Activated CD4-positive, alpha-beta memory T cell treated with anti-CD3 and anti-CD28 coated beads for 36 hours (primary cell): Measurements from ENCODE around the gene IL25. TPM values are rescaled to one million over a fixed set of nuclear protein-coding genes. Genes with fewer than 3 reads are reported as not detected.
A peak's percentile ranks its signal among the peaks of the same experiment; 100 is the strongest.

ENCODE experiments used
- CTCF ChIA-PET: fragments of 350-600 bp; sonication (Branson Sonifier 250); formaldehyde crosslinking; loops from one replicate; lab custom pipeline; 2021; ENCODE audit warnings: antibody characterized with exemption, inconsistent platforms; lab: Charles Lee
- POLR2A ChIA-PET: fragments of 350-600 bp; sonication (Branson Sonifier 250); formaldehyde crosslinking; loops from one replicate; lab custom pipeline; 2021; ENCODE audit warnings: antibody characterized with exemption; lab: Charles Lee
- DNase-seq: peaks from one replicate; pipeline ENCODE4 v3.0.0-alpha.2; 2020
- H3K27ac Mint-ChIP-seq: one replicate; pipeline ENCODE4 v1.8.0; 2021; ENCODE audit warnings: mixed read lengths
- H3K27me3 Mint-ChIP-seq: one replicate; pipeline ENCODE4 v1.8.0; 2021; ENCODE audit warnings: mixed read lengths
- H3K36me3 Mint-ChIP-seq: one replicate; pipeline ENCODE4 v1.8.0; 2021; ENCODE audit warnings: mixed read lengths
- H3K4me1 Mint-ChIP-seq: one replicate; pipeline ENCODE4 v1.8.0; 2021; ENCODE audit warnings: low read depth, mixed read lengths
- H3K4me3 Mint-ChIP-seq: one replicate; pipeline ENCODE4 v1.8.0; 2021; ENCODE audit warnings: mild to moderate bottlenecking, mixed read lengths
- H3K9me3 Mint-ChIP-seq: one replicate; pipeline ENCODE4 v1.8.0; 2021; ENCODE audit warnings: mixed read lengths
- intact Hi-C: fragments of 100-400 bp; cut with micrococcal nuclease; formaldehyde crosslinking; loops from one replicate; pipeline ENCODE4 v1.15.1; 2023
- total RNA-seq, 2 experiments: library from RNA; stranded (reverse); gene quantifications; one replicate each; pipeline ENCODE4 v1.2.3, GENCODE V29; 2021

The IL25 gene
- total RNA-seq, 2 experiments from 2014 or later = not detected

DNA sequence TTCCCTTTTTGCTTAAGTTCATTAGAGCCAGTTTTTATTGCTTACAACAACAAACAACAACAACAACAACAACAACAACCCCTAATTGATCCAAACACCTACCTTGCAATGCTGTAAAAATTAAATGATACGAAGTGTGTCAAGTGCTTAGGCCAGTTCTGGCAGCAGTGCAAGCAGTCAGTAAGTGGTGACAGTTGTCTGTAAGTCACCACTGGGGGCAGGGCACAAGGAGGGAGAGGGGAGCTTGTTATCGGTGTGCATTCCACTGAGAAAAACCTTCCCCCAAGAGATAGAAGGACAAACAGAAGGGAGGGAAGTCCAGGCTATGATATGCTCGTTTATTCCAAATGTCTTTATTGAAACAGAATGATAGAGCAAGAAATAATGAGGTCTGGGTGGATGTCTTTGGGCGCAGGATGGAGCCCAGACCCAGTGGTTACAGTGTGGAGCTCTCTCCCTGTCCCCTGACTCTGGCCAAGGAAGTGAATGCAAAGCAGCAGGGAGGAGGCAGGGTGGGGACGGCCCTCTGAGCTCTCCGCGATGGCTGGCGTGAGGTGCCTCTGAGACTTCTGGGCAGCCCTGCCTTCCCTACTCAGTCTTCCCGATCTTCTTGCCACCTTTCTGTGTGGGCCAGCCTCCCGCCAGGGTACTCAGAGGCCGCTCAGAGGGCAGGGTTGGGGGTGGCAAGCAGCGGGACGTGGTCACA, 26.5 kb upstream of the IL25 start:
- peaks cover under 1% of the 10 kb centered on the region for H3K36me3 Mint-ChIP-seq
- H3K4me1 Mint-ChIP-seq = no peaks in the 10 kb centered on the region
- POLR2A ChIA-PET = interaction anchor here (1.1 kb wide), 1 partner anchor 251 kb away, joined by 3 read pairs; the partner anchor contains the start of genes ACIN1 and C14orf119
- H3K27me3 Mint-ChIP-seq = peaks cover 9% of the 10 kb centered on the region
- H3K4me3 Mint-ChIP-seq = no peak overlapping the region
- CTCF ChIA-PET = interaction anchor here (1.2 to 1.6 kb wide), 2 partner anchors 19 to 226 kb away, joined by 4 to 7 read pairs; no protein-coding TSS in a partner anchor
- intact Hi-C loops = no loop called here
- H3K27ac Mint-ChIP-seq = no peak overlapping the region
- DNase-seq = no peak
- H3K9me3 Mint-ChIP-seq = no peaks in the 10 kb centered on the region

DNA sequence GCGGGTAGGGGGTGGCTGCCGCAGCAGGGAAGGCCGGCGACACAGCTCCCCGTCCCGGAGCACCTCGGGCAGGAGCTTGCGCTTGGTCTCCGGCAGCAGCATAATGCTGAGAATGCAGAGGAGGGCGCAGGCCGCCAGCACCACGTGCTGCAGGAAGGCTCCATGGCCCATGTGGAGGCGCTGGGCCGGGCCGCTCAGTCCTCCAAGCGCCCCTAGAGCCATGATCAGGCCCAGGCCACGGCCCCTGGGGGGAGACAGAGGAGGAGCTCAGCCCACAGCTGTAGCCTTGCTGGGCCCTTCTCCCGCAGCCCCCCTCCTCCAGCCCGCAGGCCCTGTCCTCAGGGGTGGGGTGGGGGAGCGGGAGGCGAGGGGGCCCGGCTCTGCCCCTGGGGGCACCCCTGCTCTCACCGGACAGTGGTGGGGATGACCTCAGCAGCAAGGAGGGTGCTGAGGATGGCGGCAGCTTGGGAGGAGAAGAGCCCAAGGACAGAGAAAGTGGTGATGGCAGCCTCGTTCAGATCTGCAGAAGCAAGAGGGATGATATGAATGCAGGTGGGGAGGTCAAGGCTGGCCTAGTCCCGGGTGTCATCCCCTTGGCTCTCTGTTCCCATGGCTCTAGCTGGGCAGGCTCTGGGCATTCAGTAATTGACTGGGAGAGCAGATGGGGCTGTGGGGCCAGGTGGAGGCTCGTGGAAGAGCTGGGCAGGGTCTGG, 25.8 kb upstream of the IL25 start:
- ChIA-PET POLR2A (interaction anchor here (1.1 kb wide), 1 partner anchor 252 kb away, joined by 3 read pairs; the partner anchor contains the start of genes ACIN1 and C14orf119), CTCF (interaction anchor here (1.2 kb wide), 1 partner anchor 226 kb away, joined by 4 read pairs; no protein-coding TSS in a partner anchor)
- peaks cover 12% of the 10 kb centered on the region for H3K27me3 Mint-ChIP-seq
- no peak overlapping the region for H3K27ac Mint-ChIP-seq
- H3K4me1 Mint-ChIP-seq = peaks cover 2% of the 10 kb centered on the region
- no peaks in the 10 kb centered on the region for H3K9me3 Mint-ChIP-seq
- no peak for DNase-seq
- peaks cover 2% of the 10 kb centered on the region for H3K36me3 Mint-ChIP-seq
- no peak overlapping the region for H3K4me3 Mint-ChIP-seq
- intact Hi-C loops = no loop called here

DNA sequence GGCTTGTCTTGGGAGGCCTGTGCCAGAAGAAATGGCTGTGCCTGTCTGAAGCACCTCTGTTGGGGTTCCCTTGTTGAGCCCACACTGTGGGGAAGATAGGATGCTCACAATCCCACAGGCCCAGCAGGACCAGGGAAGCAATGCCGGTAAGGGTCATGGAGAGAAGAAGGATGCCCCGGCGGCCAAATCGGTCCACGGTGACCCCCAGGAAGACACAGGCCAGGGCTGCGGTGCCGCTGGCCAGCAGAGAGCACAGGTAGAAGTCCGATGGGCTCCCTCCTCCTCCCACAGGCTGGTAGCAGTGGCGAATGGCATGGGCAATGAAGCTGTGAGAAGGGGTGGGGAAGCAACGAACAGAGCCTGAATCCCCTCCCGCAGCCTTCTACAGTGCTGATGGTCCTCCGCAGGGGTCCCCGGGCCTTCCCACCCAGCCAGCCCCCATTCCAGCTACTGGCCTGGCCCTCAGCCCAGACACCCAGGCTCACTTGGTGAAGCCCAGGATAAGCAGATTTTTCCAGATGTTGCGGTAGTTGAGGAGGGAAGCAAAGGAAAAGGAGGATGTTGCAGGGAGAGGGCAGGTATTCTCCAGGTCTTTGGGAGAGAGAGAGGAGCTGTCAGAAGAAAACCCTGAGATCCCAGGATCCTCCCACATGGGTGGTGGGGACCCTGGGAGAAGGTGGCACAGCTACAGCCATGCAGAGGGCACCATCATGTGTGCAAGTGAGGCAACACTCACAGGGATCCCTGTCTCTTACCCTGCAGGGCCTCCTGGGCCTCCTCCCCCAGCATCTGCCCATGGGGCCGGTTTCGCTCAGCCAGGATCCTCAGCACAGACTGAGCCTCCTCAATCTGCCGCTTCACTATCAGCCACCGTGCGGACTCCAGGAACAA, 25.0 kb upstream of the IL25 start:
- no peak overlapping the region for H3K4me3 Mint-ChIP-seq
- ChIA-PET POLR2A (no interaction called here), CTCF (no interaction called here)
- H3K27ac Mint-ChIP-seq = no peak overlapping the region
- H3K27me3 Mint-ChIP-seq = peaks cover 12% of the 10 kb centered on the region
- peaks cover 2% of the 10 kb centered on the region for H3K36me3 Mint-ChIP-seq
- peaks cover 2% of the 10 kb centered on the region for H3K4me1 Mint-ChIP-seq
- no peaks in the 10 kb centered on the region for H3K9me3 Mint-ChIP-seq
- DNase-seq = no peak
- intact Hi-C loops = no loop called here

DNA sequence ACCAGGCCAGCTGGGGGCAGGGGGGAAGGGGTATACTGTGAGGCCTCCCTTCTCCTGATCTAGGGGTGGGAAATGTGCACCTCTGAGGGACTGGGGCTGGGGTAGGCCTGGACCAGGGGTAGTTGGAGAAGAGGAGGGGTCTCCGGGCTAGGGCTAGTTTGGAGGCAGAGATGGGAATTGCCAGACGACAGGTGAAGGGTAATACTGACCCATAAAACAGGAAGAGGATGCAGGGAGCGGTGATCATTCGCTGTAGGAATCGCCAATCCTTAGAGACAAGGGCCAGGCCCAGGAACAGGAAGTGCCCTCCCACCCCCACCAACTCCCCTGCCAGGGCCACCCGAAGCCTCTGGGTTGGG, 24.3 kb upstream of the IL25 start:
- no peak for DNase-seq
- Mint-ChIP-seq H3K36me3 (peaks cover 2% of the 10 kb centered on the region), H3K4me3 (no peak overlapping the region), H3K27me3 (peaks cover 15% of the 10 kb centered on the region), H3K9me3 (no peaks in the 10 kb centered on the region), H3K4me1 (peaks cover 5% of the 10 kb centered on the region), H3K27ac (no peak overlapping the region)
- intact Hi-C loops = no loop called here
- ChIA-PET POLR2A (no interaction called here), CTCF (no interaction called here)

DNA sequence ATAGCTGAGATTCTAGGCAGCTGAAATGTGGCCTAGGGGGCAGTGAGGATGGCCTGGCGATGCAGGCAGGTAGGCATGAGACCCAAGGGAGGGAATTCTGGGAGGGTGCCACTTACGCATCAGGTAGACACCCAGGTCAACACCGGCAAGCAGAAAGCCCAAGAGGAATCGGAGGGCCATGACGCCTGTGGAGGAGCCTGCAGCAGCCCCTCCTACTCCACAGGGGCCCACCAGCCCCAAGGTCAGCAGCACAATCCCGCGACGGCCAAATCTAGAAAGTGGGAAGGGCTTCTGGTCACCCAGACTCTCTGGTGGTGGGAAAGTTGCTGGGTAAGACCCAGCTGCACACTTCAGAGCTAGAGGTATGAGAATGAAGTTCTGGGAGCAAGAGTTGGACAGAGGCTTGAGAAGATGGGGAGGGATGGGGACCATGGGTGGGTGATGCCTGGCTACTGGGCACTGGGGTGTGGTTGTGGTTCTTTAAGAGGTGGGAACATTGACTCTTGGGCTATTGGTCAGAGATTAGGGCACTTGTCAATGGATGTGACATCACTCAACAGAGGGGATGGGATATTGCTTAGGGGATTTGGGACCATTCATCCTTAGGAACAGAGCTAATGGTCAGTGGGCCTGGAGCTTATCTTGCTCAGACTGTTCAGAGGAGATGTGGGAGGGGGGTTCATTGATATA, 23.3 kb upstream of the IL25 start:
- H3K27ac Mint-ChIP-seq = no peak overlapping the region

DNA sequence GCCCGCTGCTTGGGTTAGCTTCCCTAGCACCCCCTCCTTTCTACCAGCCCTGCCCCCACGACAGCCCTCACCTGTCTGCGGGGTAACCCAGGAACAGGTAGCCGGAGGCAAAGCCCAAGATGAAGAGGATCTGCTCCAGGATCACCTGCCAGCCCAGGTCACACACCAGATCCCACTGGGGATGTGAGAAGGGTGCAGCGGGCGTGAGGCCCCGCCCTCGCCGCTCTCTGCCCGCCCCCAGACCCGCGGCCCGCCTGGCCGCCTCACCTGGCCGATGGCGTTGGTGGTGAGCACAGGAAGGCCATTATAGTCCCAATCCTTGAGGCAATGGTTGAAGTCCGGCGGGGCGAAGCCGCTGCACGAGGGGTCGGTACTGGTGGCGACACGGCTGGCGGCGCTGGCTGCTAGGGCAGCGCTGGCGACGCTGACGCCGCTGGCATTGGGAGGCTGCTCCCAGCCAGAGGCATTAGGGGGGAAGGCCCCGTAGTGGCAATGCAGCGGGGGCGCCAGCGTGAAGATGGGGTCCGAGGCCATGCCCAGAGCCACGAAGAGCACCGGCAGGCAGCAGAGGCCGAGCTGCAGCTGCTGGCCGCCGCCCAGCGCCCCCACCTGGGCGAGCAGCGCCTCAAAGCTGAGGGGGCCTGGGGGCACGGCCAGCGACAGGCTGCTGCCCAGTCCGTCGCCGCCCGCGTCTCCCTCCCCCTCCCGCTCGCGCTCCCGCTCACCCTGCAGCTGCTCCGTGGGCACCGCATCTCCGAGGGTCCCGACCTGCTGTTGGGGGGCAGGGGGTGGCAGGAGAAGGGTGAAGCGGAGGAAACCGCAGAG, 20.7 kb upstream of the IL25 start:
- H3K27ac Mint-ChIP-seq = no peak overlapping the region
- no peaks in the 10 kb centered on the region for H3K9me3 Mint-ChIP-seq
- peaks cover 2% of the 10 kb centered on the region for H3K36me3 Mint-ChIP-seq
- intact Hi-C loops = no loop called here
- H3K27me3 Mint-ChIP-seq = peaks cover 30% of the 10 kb centered on the region
- ChIA-PET POLR2A (no interaction called here), CTCF (interaction anchor here (0.6 to 1.1 kb wide), 4 partner anchors 10 to 946 kb away, joined by 3 to 4 read pairs (median 3); no protein-coding TSS in a partner anchor)
- peaks cover 5% of the 10 kb centered on the region for H3K4me1 Mint-ChIP-seq
- no peak for DNase-seq
- H3K4me3 Mint-ChIP-seq = peak overlapping the region; percentile 61

More for the DNA sequence above, 23.3 kb upstream of the IL25 start:
- ChIA-PET POLR2A (no interaction called here), CTCF (no interaction called here)
- intact Hi-C loops = no loop called here
- Mint-ChIP-seq H3K4me1 (peaks cover 5% of the 10 kb centered on the region), H3K36me3 (peaks cover 2% of the 10 kb centered on the region), H3K27me3 (peaks cover 24% of the 10 kb centered on the region), H3K9me3 (no peaks in the 10 kb centered on the region), H3K4me3 (no peak overlapping the region)
- no peak for DNase-seq

DNA sequence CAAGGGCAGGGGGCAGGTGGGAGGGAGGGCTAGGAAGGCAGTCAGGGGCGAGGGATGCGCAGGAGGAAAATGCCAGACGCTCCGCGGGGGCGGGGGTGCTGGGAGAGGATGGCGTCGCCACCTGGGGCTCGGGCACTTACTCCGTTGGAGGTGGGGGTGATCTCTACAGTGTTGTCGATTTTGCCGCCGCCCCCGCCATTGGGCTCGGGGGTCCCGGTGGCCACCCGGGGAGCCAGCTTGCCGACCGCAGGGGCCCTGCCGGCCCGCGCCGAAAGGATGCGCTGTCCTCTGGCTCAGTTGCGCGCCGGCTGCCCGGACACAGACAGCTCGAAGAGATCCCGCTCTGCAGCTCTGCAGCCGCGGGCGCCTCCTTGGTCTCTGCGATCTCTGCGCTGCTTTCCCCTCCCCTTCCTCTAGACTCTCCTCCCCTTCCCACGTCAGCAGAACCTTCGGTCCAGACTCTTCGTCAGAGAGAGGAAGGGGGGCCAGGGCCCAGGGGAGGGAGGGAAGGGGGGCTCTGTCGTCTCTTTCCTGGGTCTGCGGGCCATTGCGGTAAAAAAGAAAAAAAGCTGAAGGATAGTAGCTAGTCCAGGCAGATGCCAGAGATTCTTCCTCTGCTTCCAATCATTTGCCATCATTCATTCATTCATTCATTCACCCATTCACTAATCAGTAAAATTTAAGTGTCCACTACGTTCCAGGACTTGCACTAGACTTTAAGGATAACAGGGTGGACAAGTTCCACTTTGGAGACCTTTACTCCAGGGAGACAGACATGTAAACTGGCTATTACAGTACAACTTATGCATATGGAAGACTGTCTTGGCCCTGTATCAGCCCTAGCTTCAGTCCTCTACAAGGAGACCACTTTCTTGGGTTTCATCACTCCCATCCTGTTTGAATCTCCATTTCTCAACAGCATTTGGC, 19.8 kb upstream of the IL25 start, which contains the start of gene SLC22A17:
SLC22A17 (minus strand) TSS at position 382 of the 927 bp plus-strand sequence.
- intact Hi-C loops = no loop called here
- Mint-ChIP-seq H3K36me3 (peaks cover 2% of the 10 kb centered on the region), H3K4me1 (peaks cover 5% of the 10 kb centered on the region), H3K27me3 (peaks cover 30% of the 10 kb centered on the region), H3K27ac (no peak within 1 kb of the TSS), H3K9me3 (no peaks in the 10 kb centered on the region), H3K4me3 (peak within 1 kb of the TSS; percentile 61)
- CTCF ChIA-PET = interaction anchor here (0.5 to 1.1 kb wide), 7 partner anchors 9 to 945 kb away, joined by 3 to 6 read pairs (median 3); no protein-coding TSS in a partner anchor
- peak; percentile 68 for DNase-seq
- POLR2A ChIA-PET = no interaction called here

DNA sequence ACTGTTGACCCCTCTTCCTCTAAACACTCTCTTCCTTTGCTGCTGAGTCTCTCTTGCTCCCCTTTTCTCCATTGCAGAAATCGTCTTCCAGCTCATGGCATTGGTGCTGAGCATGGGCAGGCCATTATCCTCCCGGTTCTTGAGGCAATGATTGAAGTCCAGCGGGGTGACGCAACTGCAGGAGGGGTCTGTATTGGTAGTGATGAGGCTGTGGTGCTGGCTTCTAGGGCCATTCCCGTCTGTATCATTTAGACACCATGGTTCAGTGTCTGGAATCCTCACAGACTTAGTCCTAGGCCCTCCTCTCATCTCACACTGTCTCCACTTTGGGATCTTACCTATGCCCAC, 19.2 kb upstream of the IL25 start:
- peaks cover 30% of the 10 kb centered on the region for H3K27me3 Mint-ChIP-seq
- CTCF ChIA-PET = interaction anchor here (0.5 to 1.7 kb wide), 5 partner anchors 17 to 653 kb away, joined by 3 to 9 read pairs (median 3); no protein-coding TSS in a partner anchor
- peak overlapping the region; percentile 61 for H3K4me3 Mint-ChIP-seq

DNA sequence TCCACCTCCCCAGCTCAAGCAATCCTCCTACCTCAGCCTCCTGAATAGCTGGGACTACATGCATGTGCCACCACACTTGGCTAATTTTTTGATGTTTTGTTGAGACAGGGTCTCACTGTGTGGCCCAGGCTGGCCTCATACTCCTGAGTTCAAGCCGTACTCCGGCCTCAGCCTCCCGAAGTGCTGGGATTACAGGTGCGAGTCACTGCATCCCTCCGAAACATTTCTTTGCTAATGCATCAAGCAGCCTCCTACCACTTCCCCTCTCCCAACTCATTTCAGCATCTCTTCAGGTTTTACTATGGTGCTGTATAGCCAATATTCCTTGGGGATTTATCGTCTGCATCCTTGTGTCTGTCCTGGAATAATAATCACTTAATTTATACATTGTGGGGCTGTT, 17.6 kb upstream of the IL25 start:
- no peak overlapping the region for H3K4me3 Mint-ChIP-seq
- DNase-seq = no peak

More for the DNA sequence above, 19.2 kb upstream of the IL25 start:
- intact Hi-C loops = no loop called here
- Mint-ChIP-seq H3K27ac (no peak overlapping the region), H3K36me3 (peaks cover 2% of the 10 kb centered on the region), H3K9me3 (no peaks in the 10 kb centered on the region), H3K4me1 (peaks cover 5% of the 10 kb centered on the region)
- DNase-seq = no peak
- POLR2A ChIA-PET = no interaction called here

DNA sequence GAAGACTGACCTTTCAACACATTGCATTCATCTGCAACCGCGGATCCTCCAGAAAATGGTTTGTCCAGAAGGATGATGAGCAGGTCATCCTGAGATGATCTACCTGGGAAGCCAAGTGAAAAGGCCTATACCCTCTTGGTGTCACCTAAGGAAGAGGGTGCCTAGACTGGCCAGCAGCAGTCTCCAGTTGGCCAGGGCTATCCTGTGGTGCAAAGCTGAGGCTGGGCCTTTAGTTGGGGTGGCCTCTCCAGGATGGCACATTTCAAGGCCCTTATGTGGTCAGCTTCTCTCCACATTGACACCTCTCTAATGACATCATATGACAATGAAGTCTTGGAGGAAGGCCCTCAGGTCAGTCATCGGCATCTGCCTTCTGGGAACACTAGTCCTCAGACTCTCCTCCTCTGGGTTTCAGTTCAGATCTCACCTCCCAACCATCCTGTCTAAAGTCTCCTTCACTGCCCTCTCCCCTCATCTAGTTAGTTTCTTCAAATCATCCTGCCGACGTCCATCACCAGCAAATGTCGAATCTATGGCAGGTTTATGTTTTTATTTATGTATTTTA, 16.7 kb upstream of the IL25 start:
- no peak for DNase-seq
- Mint-ChIP-seq H3K27ac (no peak overlapping the region), H3K4me1 (peaks cover 6% of the 10 kb centered on the region), H3K9me3 (no peaks in the 10 kb centered on the region), H3K27me3 (peaks cover 25% of the 10 kb centered on the region), H3K36me3 (peaks cover 2% of the 10 kb centered on the region), H3K4me3 (no peak overlapping the region)
- intact Hi-C loops = no loop called here
- CTCF ChIA-PET = interaction anchor here (1.7 kb wide), 1 partner anchor 24 kb away, joined by 4 read pairs; no protein-coding TSS in a partner anchor
- POLR2A ChIA-PET = no interaction called here

More for the DNA sequence above, 17.6 kb upstream of the IL25 start:
- Mint-ChIP-seq H3K4me1 (peaks cover 5% of the 10 kb centered on the region), H3K27me3 (peaks cover 30% of the 10 kb centered on the region), H3K9me3 (no peaks in the 10 kb centered on the region), H3K27ac (no peak overlapping the region), H3K36me3 (peaks cover 2% of the 10 kb centered on the region)
- POLR2A ChIA-PET = no interaction called here
- intact Hi-C loops = no loop called here
- CTCF ChIA-PET = interaction anchor here (1.7 kb wide), 1 partner anchor 25 kb away, joined by 9 read pairs; no protein-coding TSS in a partner anchor
